Muscle of leg (tissue), 11 donors: ENCODE measurements around the gene KRT82. TPM values are rescaled to one million over a fixed set of nuclear protein-coding genes. Genes with fewer than 3 reads are reported as not detected.
A peak's percentile ranks its signal among the peaks of the same experiment; 100 is the strongest.

Experiments
- DNase-seq: peaks from one replicate; pipeline ENCODE4 v3.0.0; 2013
- H3K27ac ChIP-seq: one replicate; pipeline ENCODE4 v1.5.1; 2013; ENCODE audit warnings: mild to moderate bottlenecking, low read length, control low read depth
- H3K27me3 ChIP-seq: one replicate; pipeline ENCODE4 v1.6.1; 2013; ENCODE audit warnings: low read length; ENCODE audit not compliant: control insufficient read depth, insufficient read depth
- H3K36me3 ChIP-seq: one replicate; pipeline ENCODE4 v1.6.1; 2013; ENCODE audit warnings: low read length; ENCODE audit not compliant: control insufficient read depth, insufficient read depth
- H3K4me1 ChIP-seq: one replicate; pipeline ENCODE4 v1.6.1; 2013; ENCODE audit warnings: low read length; ENCODE audit not compliant: control insufficient read depth, insufficient read depth
- H3K4me3 ChIP-seq: one replicate; pipeline ENCODE4 v1.5.1; 2013; ENCODE audit warnings: low read length, control low read depth
- H3K9me3 ChIP-seq: replicated peaks from 2 replicates; pipeline ENCODE4 v1.6.1; 2013; ENCODE audit warnings: low read depth, low read length; ENCODE audit not compliant: control insufficient read depth
- WGBS: methylation state at CpG from one replicate; pipeline ENCODE4 v1.1.5; 2013; ENCODE audit warnings: missing lambda C conversion rate; ENCODE audit not compliant: insufficient coverage; 5-methylcytosine and 5-hydroxymethylcytosine counted together
- polyA plus RNA-seq, 8 donors: library from polyadenylated mRNA; unstranded; fragments of 120-200 nt; gene quantifications; one replicate each; pipeline versions ENCODE4 v1.2.1 to v1.2.3, GENCODE V29; 2013; ENCODE audit warnings: inconsistent platforms in 1 of 8, low replicate concordance in 1 of 8; ENCODE audit not compliant: insufficient read length in 8 of 8, insufficient read depth in 1 of 8
- total RNA-seq: library from RNA; stranded (reverse); fragments of 120-200 nt; gene quantifications from one replicate; pipeline ENCODE4 v1.2.4, GENCODE V29; 2013

The KRT82 gene
- total and polyA plus RNA-seq, 9 donors, result not detected

DNA sequence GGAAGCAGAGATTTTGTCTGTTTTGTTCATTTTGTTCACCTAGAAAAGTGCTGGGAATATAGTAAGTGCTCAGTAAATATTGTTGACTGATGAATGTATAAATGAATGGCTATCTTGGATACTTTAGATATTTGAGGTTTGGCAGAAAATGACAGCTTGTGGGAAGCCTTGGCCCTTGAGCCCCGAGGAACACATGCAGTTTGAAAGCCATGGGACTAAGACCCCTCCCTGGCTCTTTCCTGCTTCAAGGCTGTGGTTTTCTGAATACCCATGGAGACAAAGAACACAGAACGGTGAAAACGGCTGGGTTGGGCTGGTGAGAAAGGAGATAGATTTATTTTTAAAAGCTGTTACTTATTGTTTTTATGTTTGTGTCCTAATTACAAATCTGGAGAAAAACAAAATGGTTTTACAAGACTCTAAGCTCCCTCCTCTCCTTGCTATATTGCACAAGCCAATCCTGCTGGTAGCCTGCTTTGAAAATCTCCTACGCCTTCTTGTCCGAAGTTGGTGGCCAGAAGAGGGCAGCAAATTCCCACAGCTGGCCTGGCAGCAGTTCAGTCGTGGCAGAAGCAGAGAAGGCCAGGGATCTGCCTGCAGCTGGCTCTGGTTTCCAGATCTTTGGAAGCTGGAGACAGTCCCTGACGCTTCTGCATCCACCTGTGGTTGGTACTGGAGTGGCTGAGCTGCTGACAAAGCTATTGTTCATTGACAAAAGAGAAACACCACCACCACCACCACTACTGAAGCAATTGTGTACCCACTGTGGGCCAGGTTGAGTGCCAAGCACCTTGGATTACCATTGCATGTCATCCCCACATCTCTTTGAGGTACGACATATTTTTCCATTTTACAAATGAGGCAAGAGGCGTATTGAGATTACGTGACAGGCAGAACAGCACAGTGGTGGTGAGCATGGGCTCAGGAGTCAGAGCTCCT lies 33.6 kb downstream of the KRT82 start:
- Histone ChIP-seq H3K9me3 (no peaks in the 10 kb centered on the region), H3K4me1 (peaks cover 13% of the 10 kb centered on the region), H3K4me3 (no peak overlapping the region), H3K27me3 (peaks cover 9% of the 10 kb centered on the region), H3K36me3 (no peaks in the 10 kb centered on the region), H3K27ac (no peak overlapping the region)
- DNase-seq, result peak; percentile 84
- WGBS, result 24% methylated on average over 7 of the region's 10 CpGs

DNA sequence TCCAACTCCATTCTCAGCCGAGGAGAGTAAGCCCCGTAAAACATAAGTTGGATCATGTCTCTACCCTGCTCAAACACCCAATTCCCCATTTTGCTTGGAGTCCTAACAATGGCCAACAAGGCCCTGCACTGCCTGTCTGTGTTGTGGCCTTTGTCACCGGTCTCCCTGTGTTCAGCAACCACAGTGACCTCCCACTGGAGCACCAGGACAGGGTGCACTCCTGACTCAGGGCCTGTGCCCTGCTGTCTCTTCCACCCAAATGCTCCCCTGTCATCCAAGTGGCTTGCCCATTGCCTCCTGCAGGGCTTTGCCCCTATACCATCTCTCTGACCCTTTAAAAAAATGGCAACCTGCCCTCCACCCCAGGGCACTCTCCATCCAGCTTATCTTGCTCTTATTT lies 34.4 kb downstream of the KRT82 start:
- peak overlapping the region; percentile 25 for H3K27ac ChIP-seq

DNA sequence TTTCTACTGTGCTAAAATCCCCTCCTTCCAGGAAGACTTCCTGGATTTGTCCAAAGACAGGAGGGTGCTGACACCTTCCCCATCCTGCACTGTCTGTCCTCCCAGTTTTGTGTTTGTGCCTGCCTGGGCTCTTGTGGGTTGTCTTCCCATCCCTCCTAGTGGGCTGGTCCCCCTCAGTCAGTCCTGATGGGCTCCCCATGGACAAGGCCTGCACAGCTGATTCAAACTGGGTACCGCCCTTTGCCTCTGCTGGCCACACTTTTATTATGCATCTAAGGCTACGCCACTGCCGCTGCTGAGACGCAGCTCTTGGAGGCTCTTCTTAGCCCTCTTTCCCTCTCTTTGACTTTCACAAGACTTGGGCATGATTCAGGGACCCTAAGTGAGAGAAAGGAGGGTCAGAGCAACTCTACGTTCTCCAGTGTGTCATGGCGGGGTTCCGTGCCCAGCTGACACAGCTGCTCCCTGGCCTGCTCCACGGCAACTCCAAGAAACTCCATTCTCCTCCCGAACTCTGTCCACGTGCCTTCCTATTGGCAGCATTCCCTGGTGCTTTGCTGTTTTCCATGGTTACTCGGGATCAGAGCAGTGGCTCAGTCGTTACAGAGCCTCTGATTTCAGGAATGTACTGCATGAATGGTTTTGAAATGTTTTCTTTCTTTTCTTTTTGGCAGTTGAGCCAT lies 35.1 kb downstream of the KRT82 start:
- 21% methylated on average over 8 of the region's 12 CpGs for WGBS

More for the DNA sequence above, 34.4 kb downstream of the KRT82 start:
- H3K27me3 ChIP-seq, result peaks cover 14% of the 10 kb centered on the region
- H3K36me3 ChIP-seq, result no peaks in the 10 kb centered on the region
- H3K4me3 ChIP-seq, result no peak overlapping the region
- no peaks in the 10 kb centered on the region for H3K9me3 ChIP-seq
- 67% methylated on average over 3 of the region's 3 CpGs for WGBS
- peaks cover 13% of the 10 kb centered on the region for H3K4me1 ChIP-seq
- no peak for DNase-seq

DNA sequence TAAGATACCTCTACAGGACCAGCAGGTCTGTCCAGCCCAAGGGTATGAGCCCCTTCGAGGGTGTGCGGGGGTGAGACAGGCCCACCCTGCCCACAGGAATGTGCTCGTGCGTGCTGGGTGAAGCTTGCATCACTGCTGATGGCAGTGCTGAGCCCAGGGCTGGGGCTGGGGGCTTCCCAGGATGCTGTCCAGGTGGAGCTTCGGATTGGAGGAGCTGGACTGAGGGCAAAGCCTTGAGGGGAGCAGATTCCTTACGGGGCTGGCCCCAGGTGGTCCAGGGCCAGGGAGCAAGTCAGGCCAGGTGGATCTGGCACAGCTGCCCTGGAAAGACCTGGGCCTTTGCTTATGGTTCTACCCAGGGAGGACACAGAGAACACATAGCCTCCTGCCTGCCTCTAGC lies 36.3 kb downstream of the KRT82 start:
- peaks cover 13% of the 10 kb centered on the region for H3K4me1 ChIP-seq
- H3K27ac ChIP-seq, result no peak overlapping the region
- no peak for DNase-seq
- 80% methylated on average over 6 of the region's 6 CpGs for WGBS
- peaks cover 14% of the 10 kb centered on the region for H3K27me3 ChIP-seq
- H3K9me3 ChIP-seq, result no peaks in the 10 kb centered on the region
- no peak overlapping the region for H3K4me3 ChIP-seq
- H3K36me3 ChIP-seq, result no peaks in the 10 kb centered on the region

More for the DNA sequence above, 35.1 kb downstream of the KRT82 start:
- H3K4me1 ChIP-seq, result peaks cover 13% of the 10 kb centered on the region
- no peaks in the 10 kb centered on the region for H3K9me3 ChIP-seq
- H3K36me3 ChIP-seq, result no peaks in the 10 kb centered on the region
- H3K27me3 ChIP-seq, result peaks cover 14% of the 10 kb centered on the region
- DNase-seq, result peak; percentile 95
- H3K27ac ChIP-seq, result peak overlapping the region; percentile 44
- no peak overlapping the region for H3K4me3 ChIP-seq

DNA sequence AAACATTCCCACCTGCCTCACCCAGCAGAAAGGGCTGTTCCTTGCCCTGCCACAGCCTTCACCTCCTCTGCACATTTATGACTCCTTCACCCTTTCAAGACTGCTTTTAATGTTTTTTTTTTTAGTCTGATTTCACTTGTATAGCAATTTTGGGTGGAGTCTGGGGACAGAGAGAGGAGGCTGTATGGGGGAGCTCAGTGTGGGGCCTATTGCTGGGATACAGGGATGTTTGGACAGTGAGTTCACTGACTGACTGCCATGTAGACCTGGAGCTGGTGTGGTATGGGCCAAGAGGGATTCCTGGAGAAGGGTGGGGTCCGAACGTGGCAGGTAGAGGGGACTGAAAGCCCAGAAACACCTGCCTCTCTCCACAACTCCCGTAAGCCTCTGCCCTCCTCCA lies 36.9 kb downstream of the KRT82 start:
- Histone ChIP-seq H3K36me3 (no peaks in the 10 kb centered on the region), H3K27ac (no peak overlapping the region), H3K4me1 (peaks cover 16% of the 10 kb centered on the region), H3K27me3 (peaks cover 14% of the 10 kb centered on the region), H3K9me3 (no peaks in the 10 kb centered on the region), H3K4me3 (no peak overlapping the region)
- DNase-seq, result no peak
- no CpG with 5 or more reads among the region's 3 CpGs for WGBS

DNA sequence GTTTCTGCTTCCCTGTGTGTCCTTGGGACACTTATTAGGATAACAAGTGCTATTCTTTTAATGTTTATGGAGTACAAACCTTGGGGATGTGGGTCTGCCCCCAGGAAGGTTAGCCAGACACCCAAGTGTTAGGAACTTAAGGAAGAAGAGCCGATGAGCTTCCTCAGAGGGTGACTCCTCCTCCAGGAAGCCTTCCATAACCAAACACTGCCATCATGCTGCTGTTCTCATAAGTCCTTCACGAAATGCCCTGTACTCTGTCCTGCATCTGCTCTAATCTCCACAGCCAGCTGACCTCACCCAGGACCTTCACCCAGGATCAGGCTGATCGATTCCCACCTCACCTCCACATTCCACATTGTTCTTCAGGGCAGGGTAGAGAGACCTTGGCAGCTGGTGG lies 37.6 kb downstream of the KRT82 start:
- Histone ChIP-seq H3K4me3 (no peak overlapping the region), H3K27ac (no peak overlapping the region), H3K9me3 (no peaks in the 10 kb centered on the region), H3K4me1 (peaks cover 16% of the 10 kb centered on the region), H3K27me3 (peaks cover 18% of the 10 kb centered on the region), H3K36me3 (no peaks in the 10 kb centered on the region)
- WGBS, result 94% methylated on average over 2 of the region's 3 CpGs
- DNase-seq, result no peak

DNA sequence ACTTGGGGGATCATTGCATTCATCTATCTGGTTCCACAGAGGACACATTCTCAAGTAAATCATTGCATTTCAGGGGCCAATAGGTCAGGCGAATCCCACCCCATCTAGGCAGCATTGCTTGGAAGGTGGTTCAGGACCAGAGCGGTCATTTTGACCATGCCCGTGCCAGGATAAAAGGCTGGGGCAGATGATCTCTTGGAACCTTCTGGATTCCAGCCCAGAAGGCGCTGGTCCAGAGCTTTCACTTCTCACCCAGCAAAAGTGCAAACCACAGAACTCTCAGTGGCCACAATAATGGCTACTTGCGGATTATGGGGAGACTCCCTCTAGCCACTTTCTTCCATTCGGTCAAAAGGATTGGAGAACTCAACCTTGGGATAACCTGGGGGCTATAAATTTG lies 38.3 kb downstream of the KRT82 start:
- H3K4me3 ChIP-seq, result no peak overlapping the region
- 74% methylated on average over 5 of the region's 6 CpGs for WGBS
- H3K36me3 ChIP-seq, result no peaks in the 10 kb centered on the region
- H3K27ac ChIP-seq, result no peak overlapping the region
- no peak for DNase-seq
- no peaks in the 10 kb centered on the region for H3K9me3 ChIP-seq
- H3K27me3 ChIP-seq, result peaks cover 18% of the 10 kb centered on the region
- peaks cover 16% of the 10 kb centered on the region for H3K4me1 ChIP-seq

DNA sequence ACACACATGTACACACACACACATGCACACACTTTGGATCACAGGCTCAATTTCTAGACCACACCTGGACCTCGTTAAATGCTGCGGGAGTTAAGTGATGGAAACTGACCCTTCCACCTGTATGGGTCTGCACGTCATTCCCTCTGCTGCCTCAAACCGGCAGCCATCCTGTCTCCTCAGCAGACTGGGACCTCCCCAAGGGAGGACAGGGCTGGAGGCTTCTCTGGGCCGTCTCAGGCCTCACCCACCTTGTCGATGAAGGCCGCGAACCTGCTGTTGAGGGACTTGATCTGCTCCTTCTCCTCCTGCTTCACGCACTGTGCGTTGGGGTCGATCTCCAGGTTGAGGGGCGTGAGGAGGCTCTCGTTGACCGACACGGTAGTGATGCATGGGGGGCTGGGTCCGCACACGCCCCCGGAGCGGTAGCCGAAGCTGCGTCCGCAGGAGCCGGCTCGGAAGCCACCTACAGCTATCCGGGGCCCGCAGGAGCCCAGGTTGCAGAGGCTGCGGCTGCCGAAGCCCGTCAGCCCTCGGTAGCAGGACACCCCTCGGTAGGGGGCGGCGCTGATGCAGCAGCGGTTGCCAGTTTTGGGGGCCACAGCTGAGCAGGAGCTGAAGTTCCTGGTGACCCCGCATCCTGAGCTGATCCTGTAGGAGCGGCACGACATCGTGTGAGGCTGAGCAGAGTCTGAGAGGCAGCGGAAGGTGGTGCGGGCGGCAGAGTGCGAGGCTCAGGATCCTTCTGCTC lies 39.2 kb downstream of the KRT82 start, which contains the start of gene KRT85:
Gene KRT85, minus strand, starts transcription at position 744 of the 748 bp plus-strand sequence. Its CDS starts 76 bp downstream, at position 668.
- Histone ChIP-seq H3K27ac (no peak within 1 kb of the TSS), H3K36me3 (no peaks in the 10 kb centered on the region), H3K4me1 (peaks cover 16% of the 10 kb centered on the region), H3K4me3 (no peak within 1 kb of the TSS), H3K27me3 (peaks cover 18% of the 10 kb centered on the region), H3K9me3 (no peaks in the 10 kb centered on the region)
- 75% methylated on average over 31 of the region's 42 CpGs for WGBS
- DNase-seq, result no peak

DNA sequence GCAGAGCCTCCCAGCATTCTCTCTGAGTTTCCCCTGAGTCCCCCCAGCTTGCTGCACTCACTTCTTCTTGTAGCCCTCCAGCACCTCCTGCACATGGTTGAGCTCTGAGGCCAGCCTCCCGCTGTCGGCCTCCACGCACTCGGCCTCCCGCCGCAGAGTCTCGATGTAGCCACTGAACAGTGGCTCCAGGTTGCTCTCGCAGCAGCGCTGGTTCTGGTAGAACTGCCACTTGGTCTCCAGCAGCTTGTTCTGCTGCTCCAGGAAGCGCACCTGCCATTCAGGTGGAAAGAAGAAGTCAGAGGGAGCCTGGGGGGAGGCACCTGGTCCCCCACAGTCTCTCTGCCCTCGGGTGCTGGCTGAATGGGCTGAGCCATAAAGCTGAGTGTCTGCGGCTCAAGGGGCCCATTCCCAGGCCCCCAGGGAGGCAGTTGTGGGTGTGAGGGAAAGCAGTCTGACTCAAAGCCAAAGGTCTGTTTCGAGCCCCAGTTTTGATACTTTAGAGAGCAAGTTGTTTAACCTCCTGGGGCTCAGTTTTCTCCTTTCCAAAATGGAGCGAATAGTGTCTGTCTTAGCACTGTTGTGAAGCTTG lies 41.1 kb downstream of the KRT82 start:
- H3K27me3 ChIP-seq, result peaks cover 19% of the 10 kb centered on the region

More for the DNA sequence above, 41.1 kb downstream of the KRT82 start:
- no peak overlapping the region for H3K4me3 ChIP-seq
- no peak overlapping the region for H3K27ac ChIP-seq
- no peak for DNase-seq
- no peaks in the 10 kb centered on the region for H3K9me3 ChIP-seq
- WGBS, result 76% methylated on average over 13 of the region's 14 CpGs
- no peaks in the 10 kb centered on the region for H3K36me3 ChIP-seq
- H3K4me1 ChIP-seq, result peaks cover 17% of the 10 kb centered on the region
